H1 (cell line): Measurements from ENCODE around the gene LAMB3. TPM values are rescaled to one million over a fixed set of nuclear protein-coding genes. Genes with fewer than 3 reads are reported as not detected.

Source experiments
- CTCF ChIA-PET: fragments of 300-600 bp; sonication (Branson Sonifier 250); formaldehyde crosslinking; loops from one replicate; lab custom pipeline; 2021; ENCODE audit not compliant: partially characterized antibody; lab: Charles Lee
- POLR2A ChIA-PET: fragments of 300-600 bp; sonication (Branson Sonifier 250); formaldehyde crosslinking; loops from one replicate; lab custom pipeline; 2021; ENCODE audit warnings: inconsistent platforms; ENCODE audit not compliant: partially characterized antibody; lab: Charles Lee
- DNase-seq, 2 experiments: peaks; one replicate each; pipeline versions ENCODE4 v3.0.0 to v3.0.0-alpha.2; 2010 to 2022; ENCODE audit warnings: low spot score in 2 of 2, low read depth in 1 of 2, mixed read lengths in 1 of 2
- FAIRE-seq: peaks from 2 replicates; lab custom pipeline; 2011; peaks lifted over from hg19 to GRCh38; lab: Jason Lieb, UNC
- H2AFZ ChIP-seq: 2 replicates; pipeline ENCODE4 v1.8.1; 2012; ENCODE audit warnings: low read length, inconsistent platforms
- H2AK5ac ChIP-seq: 2 replicates; pipeline ENCODE4 v1.6.1; 2013; ENCODE audit warnings: low read depth, low read length
- H2BK120ac ChIP-seq: replicated peaks from 2 replicates; pipeline ENCODE3; 2013; ENCODE audit warnings: low read depth, low read length, inconsistent platforms
- H2BK12ac ChIP-seq: 2 replicates; pipeline ENCODE4 v1.6.1; 2013; ENCODE audit warnings: low read depth, low read length
- H2BK15ac ChIP-seq: 2 replicates; pipeline ENCODE4 v1.6.1; 2013; ENCODE audit warnings: low read length
- H2BK20ac ChIP-seq: 2 replicates; pipeline ENCODE4 v1.6.1; 2013; ENCODE audit warnings: low read length
- H2BK5ac ChIP-seq: 2 replicates; pipeline ENCODE4 v1.6.1; 2013; ENCODE audit warnings: low read depth, low read length
- H3K14ac ChIP-seq: 2 replicates; pipeline ENCODE4 v1.6.1; 2013; ENCODE audit warnings: inconsistent platforms; ENCODE audit not compliant: insufficient read length
- H3K18ac ChIP-seq: 2 replicates; pipeline ENCODE4 v1.6.1; 2013; ENCODE audit warnings: low read length; ENCODE audit errors: extremely low read depth
- H3K23ac ChIP-seq: 2 replicates; pipeline ENCODE4 v1.6.1; 2013; ENCODE audit warnings: inconsistent platforms; ENCODE audit not compliant: insufficient read length
- H3K23me2 ChIP-seq: 2 replicates; pipeline ENCODE4 v1.6.1; 2013; ENCODE audit warnings: low read depth, low read length
- H3K27ac ChIP-seq: 2 replicates; pipeline ENCODE4 v1.6.1; 2011; ENCODE audit warnings: low read depth, low read length, inconsistent platforms
- H3K27me3 ChIP-seq, 4 experiments: replicated peaks in 1 of 4; 1 replicate in 1 of 4; 2 replicates in 3 of 4; pipeline versions ENCODE4 v1.6.1 to v1.8.1; 2011 to 2013; ENCODE audit warnings: low read length in 3 of 4, mild to moderate bottlenecking in 3 of 4, inconsistent platforms in 2 of 4, mixed read lengths in 2 of 4, moderate library complexity in 1 of 4; ENCODE audit not compliant: control insufficient read depth in 3 of 4, insufficient read depth in 3 of 4; ENCODE audit errors: extremely low read depth in 1 of 4
- H3K36me3 ChIP-seq, 4 experiments: 2 replicates each; pipeline versions ENCODE4 v1.6.1 to v1.8.1; 2011 to 2013; ENCODE audit warnings: mild to moderate bottlenecking in 4 of 4, low read length in 3 of 4, moderate library complexity in 2 of 4, control low read depth in 1 of 4, inconsistent platforms in 1 of 4; ENCODE audit not compliant: insufficient read depth in 4 of 4, control insufficient read depth in 2 of 4
- H3K4ac ChIP-seq: replicated peaks from 2 replicates; pipeline ENCODE3; 2013; ENCODE audit warnings: low read length, low read depth, mixed read lengths, inconsistent platforms; ENCODE audit not compliant: insufficient read length
- H3K4me1 ChIP-seq, 4 experiments: replicated peaks in 1 of 4; 1 replicate in 1 of 4; 2 replicates in 3 of 4; pipeline versions ENCODE4 v1.6.1 to v1.8.1; 2011 to 2013; ENCODE audit warnings: low read length in 3 of 4, inconsistent platforms in 2 of 4, mixed read lengths in 1 of 4; ENCODE audit not compliant: insufficient read depth in 4 of 4, control insufficient read depth in 3 of 4
- H3K4me2 ChIP-seq, 2 experiments: 2 replicates each; pipeline versions ENCODE4 v1.6.1 to v1.8.1; 2011 to 2013; ENCODE audit warnings: low read depth in 2 of 2, low read length in 2 of 2, control low read depth in 1 of 2, inconsistent platforms in 1 of 2, mild to moderate bottlenecking in 1 of 2; ENCODE audit not compliant: insufficient read depth in 1 of 2
- H3K4me3 ChIP-seq, 4 experiments: fragments of 200-600, 300-600 bp in 1 of 4; sonication (generic), shearing (Covaris generic), sonication (Bioruptor Twin) in 1 of 4; 2 replicates each; pipeline versions ENCODE4 v1.5.1 to v1.8.1; 2011 to 2016; ENCODE audit warnings: low read length in 4 of 4, low read depth in 3 of 4, control low read depth in 2 of 4, inconsistent platforms in 2 of 4, mild to moderate bottlenecking in 2 of 4, mixed read lengths in 1 of 4, moderate library complexity in 1 of 4; ENCODE audit not compliant: insufficient read depth in 2 of 4; ENCODE audit errors: extremely low read depth in 1 of 4
- H3K56ac ChIP-seq: replicated peaks from 2 replicates; pipeline ENCODE3; 2013; ENCODE audit warnings: low read depth, mild to moderate bottlenecking, mixed read lengths, low read length, inconsistent platforms; ENCODE audit not compliant: insufficient read length
- H3K79me1 ChIP-seq: 2 replicates; pipeline ENCODE4 v1.6.1; 2013; ENCODE audit warnings: low read depth, low read length, control low read depth
- H3K79me2 ChIP-seq, 2 experiments: 2 replicates each; pipeline versions ENCODE4 v1.6.1 to v1.8.1; 2012 to 2013; ENCODE audit warnings: low read length in 2 of 2, mild to moderate bottlenecking in 2 of 2, inconsistent platforms in 1 of 2; ENCODE audit not compliant: insufficient read depth in 2 of 2, control insufficient read depth in 1 of 2
- H3K9ac ChIP-seq, 4 experiments: replicated peaks in 1 of 4; 1 replicate in 1 of 4; 2 replicates in 3 of 4; pipeline versions ENCODE4 v1.6.1 to v1.8.1; 2011 to 2013; ENCODE audit warnings: low read depth in 3 of 4, low read length in 3 of 4, control low read depth in 2 of 4, mild to moderate bottlenecking in 2 of 4, moderate library complexity in 2 of 4, inconsistent platforms in 1 of 4; ENCODE audit errors: extremely low read depth in 1 of 4
- H3K9me3 ChIP-seq, 2 experiments: 2 replicates each; pipeline versions ENCODE4 v1.6.1 to v1.8.1; 2012 to 2013; ENCODE audit warnings: mild to moderate bottlenecking in 2 of 2, moderate library complexity in 2 of 2, control low read depth in 1 of 2, inconsistent platforms in 1 of 2, low read depth in 1 of 2, low read length in 1 of 2, mixed read lengths in 1 of 2; ENCODE audit not compliant: insufficient read depth in 2 of 2
- H4K20me1 ChIP-seq, 2 experiments: replicated peaks in 1 of 2; 2 replicates each; pipeline versions ENCODE3 to v1.8.1; 2011 to 2013; ENCODE audit warnings: inconsistent platforms in 2 of 2, low read length in 2 of 2, mild to moderate bottlenecking in 1 of 2; ENCODE audit not compliant: insufficient read depth in 2 of 2, control insufficient read depth in 1 of 2
- H4K5ac ChIP-seq: 2 replicates; pipeline ENCODE4 v1.6.1; 2013; ENCODE audit warnings: low read length, low read depth, mixed read lengths, inconsistent platforms; ENCODE audit not compliant: insufficient read length
- H4K8ac ChIP-seq: 2 replicates; pipeline ENCODE4 v1.8.0; 2013; ENCODE audit warnings: mild to moderate bottlenecking, moderate library complexity, low read length, inconsistent platforms; ENCODE audit not compliant: insufficient read depth; ENCODE audit errors: extremely low read depth
- H4K91ac ChIP-seq: replicated peaks from 2 replicates; pipeline ENCODE3; 2013; ENCODE audit warnings: low read length, mixed read lengths, inconsistent platforms; ENCODE audit not compliant: insufficient read length
- CEBPB ChIP-seq: IDR thresholded peaks from 2 replicates; pipeline ENCODE4 v1.6.1; 2012; ENCODE audit warnings: low read depth, low read length
- CHD1 ChIP-seq: IDR thresholded peaks from 2 replicates; pipeline ENCODE4 v1.6.1; 2012; ENCODE audit warnings: low read depth, low read length, improper control_type of control experiment
- CHD2 ChIP-seq: IDR thresholded peaks from 2 replicates; pipeline ENCODE4 v1.6.1; 2012; ENCODE audit warnings: low read length, improper control_type of control experiment
- EGR1 ChIP-seq: IDR thresholded peaks from 2 replicates; pipeline ENCODE4 v1.6.1; 2011; ENCODE audit warnings: low read depth, low read length, borderline replicate concordance
- NRF1 ChIP-seq: IDR thresholded peaks from 2 replicates; pipeline ENCODE4 v1.6.1; 2011; ENCODE audit warnings: mild to moderate bottlenecking, low read depth, low read length, improper control_type of control experiment
- PHF8 ChIP-seq: fragments of 200-600 bp; sonication (generic); conservative IDR thresholded peaks from 2 replicates; pipeline ENCODE4 v1.7.1; 2012; ENCODE audit warnings: low read depth, mild to moderate bottlenecking, inconsistent platforms, low read length, moderate library complexity
- RBBP5 ChIP-seq: IDR thresholded peaks from 2 replicates; pipeline ENCODE4 v1.7.1; 2012; ENCODE audit warnings: low read depth, mild to moderate bottlenecking, inconsistent platforms, low read length, moderate library complexity, borderline replicate concordance
- RXRA ChIP-seq: IDR thresholded peaks from 2 replicates; pipeline ENCODE4 v1.6.1; 2011; ENCODE audit warnings: low read depth, mild to moderate bottlenecking, low read length, moderate library complexity; ENCODE audit not compliant: insufficient read depth
- SRF ChIP-seq: IDR thresholded peaks from 2 replicates; pipeline ENCODE4 v1.6.1; 2011; ENCODE audit warnings: mild to moderate bottlenecking, low read depth, low read length, moderate library complexity
- SUZ12 ChIP-seq: fragments of 200-600 bp; sonication (generic); IDR thresholded peaks from 2 replicates; pipeline ENCODE4 v1.6.1; 2012; ENCODE audit warnings: mild to moderate bottlenecking, inconsistent platforms, low read length, moderate library complexity, mixed read lengths
- TBP ChIP-seq: IDR thresholded peaks from 2 replicates; pipeline ENCODE4 v1.6.1; 2011; ENCODE audit warnings: low read depth, low read length, improper control_type of control experiment
- WGBS, 2 experiments: shearing (Covaris generic) in 1 of 2; methylation state at CpG; one replicate each; pipeline versions ENCODE4 v1.1.6 to v1.1.7; 2013 to 2015; ENCODE audit warnings: low lambda C conversion rate in 2 of 2, mixed read lengths in 2 of 2, inconsistent platforms in 1 of 2, low coverage in 1 of 2, missing lambda C conversion rate in 1 of 2; ENCODE audit not compliant: insufficient replicate concordance in 2 of 2, insufficient coverage in 1 of 2, insufficient read length in 1 of 2; ENCODE audit errors: extremely low coverage in 1 of 2, missing lambda C conversion rate in 1 of 2; 5-methylcytosine and 5-hydroxymethylcytosine counted together
- polyA plus RNA-seq, 7 experiments: library from polyadenylated mRNA; depleted of rRNA in 3 of 7; stranded (reverse) in 5 of 7; unstranded in 2 of 7; fragments of >200 nt in 5 of 7; fragments of 200-250 nt in 2 of 7; gene quantifications; 1 replicate in 5 of 7; 2 replicates in 1 of 7; 4 replicates in 1 of 7; pipeline versions ENCODE4 v1.2.1 to v1.2.3, GENCODE V29; 2011 to 2013; ENCODE audit warnings: missing spikeins in 2 of 7, mixed read lengths in 2 of 7
- total RNA-seq: library from RNA; stranded (reverse); fragmentation: NEBNext Ultra II Directional; extraction: Animal tissue kit (Norgen Biotek cat#: 25700); gene quantifications from 2 replicates; pipeline ENCODE4 v1.2.1, GENCODE V29; 2021
- TF ChIP-seq, protein P1 (sequence below): IDR thresholded peaks from 2 replicates; pipeline ENCODE4 v1.6.1; 2012; ENCODE audit warnings: inconsistent platforms

Gene LAMB3
- total and polyA plus RNA-seq, 2 of the 8 experiments (the other 6 are each of a cell fraction or from before 2014, with no cell fraction given) = 0.45 to 0.50 TPM

DNA sequence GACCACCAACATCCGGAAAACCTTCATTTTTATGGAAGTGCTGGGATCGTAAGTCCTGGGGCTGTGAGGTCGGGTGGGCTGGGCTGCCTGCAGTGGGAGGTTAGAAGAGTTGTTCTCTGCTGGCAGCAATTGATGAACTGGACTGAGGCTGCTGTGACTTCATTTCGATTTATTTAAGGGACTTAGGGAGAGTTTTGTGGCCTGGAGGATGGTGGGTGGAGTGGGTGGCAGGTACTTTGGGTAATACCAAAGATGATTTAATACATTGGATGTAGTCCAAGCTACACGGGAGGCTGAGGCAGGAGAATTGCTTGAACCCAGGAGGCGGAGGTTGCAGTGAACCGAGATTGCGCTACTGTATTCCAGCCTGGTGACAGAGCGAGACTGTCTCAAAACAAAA lies 57.2 kb downstream of the LAMB3 start:
- no peak overlapping the region for H2BK20ac ChIP-seq
- H3K18ac ChIP-seq = no peak overlapping the region
- no peak overlapping the region for H3K4ac ChIP-seq
- H3K56ac ChIP-seq = no peak overlapping the region
- no peak overlapping the region for H3K4me2 ChIP-seq
- H3K23me2 ChIP-seq = no peaks in the 10 kb centered on the region
- H3K14ac ChIP-seq = no peak overlapping the region
- no peak overlapping the region for H4K5ac ChIP-seq
- H2BK120ac ChIP-seq = no peak overlapping the region
- 90% methylated on average over 9 of the region's 9 CpGs; no CpG with 5 or more reads in 1 of the 2 experiments for WGBS, 2 experiments
- no peak overlapping the region for H2AFZ ChIP-seq
- CTCF ChIA-PET = interaction anchor here (0.9 to 28.8 kb wide), 6 partner anchors 10 to 153 kb away, joined by 3 to 636 read pairs (median 184); partner anchors contain the start of gene CAMK1G
- POLR2A ChIA-PET = no interaction called here
- H3K79me1 ChIP-seq = no peaks in the 10 kb centered on the region
- H4K8ac ChIP-seq = no peak overlapping the region
- H3K27me3 ChIP-seq = no peaks in the 10 kb centered on the region; a peak in 1 of 7 replicates
- H3K79me2 ChIP-seq = no peaks in the 10 kb centered on the region
- FAIRE-seq (no peak), DNase-seq (no peak)
- H3K4me1 ChIP-seq = no peaks in the 10 kb centered on the region
- H3K23ac ChIP-seq = no peak overlapping the region
- H3K36me3 ChIP-seq = no peaks in the 10 kb centered on the region
- TF ChIP-seq, protein P1, sequence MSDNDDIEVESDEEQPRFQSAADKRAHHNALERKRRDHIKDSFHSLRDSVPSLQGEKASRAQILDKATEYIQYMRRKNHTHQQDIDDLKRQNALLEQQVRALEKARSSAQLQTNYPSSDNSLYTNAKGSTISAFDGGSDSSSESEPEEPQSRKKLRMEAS = no peak
- no peak for TF ChIP-seq PHF8
- TF ChIP-seq RXRA = no peak
- no peak for TF ChIP-seq RBBP5
- no peak for TF ChIP-seq CHD1
- no peak for TF ChIP-seq SRF
- no peak for TF ChIP-seq TBP
- TF ChIP-seq CHD2 = no peak
- no peak for TF ChIP-seq NRF1
- no peak for TF ChIP-seq SUZ12
- no peak for TF ChIP-seq EGR1
- TF ChIP-seq CEBPB = no peak
- no peak overlapping the region for H2BK15ac ChIP-seq
- H2BK12ac ChIP-seq = no peak overlapping the region
- no peak overlapping the region for H2AK5ac ChIP-seq
- H3K9me3 ChIP-seq = no peaks in the 10 kb centered on the region
- no peaks in the 10 kb centered on the region for H4K20me1 ChIP-seq
- H3K4me3 ChIP-seq = no peak overlapping the region
- no peak overlapping the region for H2BK5ac ChIP-seq
- no peak overlapping the region for H4K91ac ChIP-seq
- H3K27ac ChIP-seq = no peak overlapping the region
- no peak overlapping the region for H3K9ac ChIP-seq
